T-helper 9 cell (primary cell): ENCODE data around the gene PCGF5.
"Not testable (repeated sequence)": the region's sequence is repeated elsewhere in the genome, so short reads cannot be mapped to it uniquely, and the experiment has no call there.

Source experiments
- DNase-seq: peaks from one replicate; pipeline ENCODE4 v3.0.0-alpha.2; 2020

Gene PCGF5

GRCh38 chr10:91287912-91288311, 67.4 kb downstream of the PCGF5 start:
- no peak for DNase-seq

DNA sequence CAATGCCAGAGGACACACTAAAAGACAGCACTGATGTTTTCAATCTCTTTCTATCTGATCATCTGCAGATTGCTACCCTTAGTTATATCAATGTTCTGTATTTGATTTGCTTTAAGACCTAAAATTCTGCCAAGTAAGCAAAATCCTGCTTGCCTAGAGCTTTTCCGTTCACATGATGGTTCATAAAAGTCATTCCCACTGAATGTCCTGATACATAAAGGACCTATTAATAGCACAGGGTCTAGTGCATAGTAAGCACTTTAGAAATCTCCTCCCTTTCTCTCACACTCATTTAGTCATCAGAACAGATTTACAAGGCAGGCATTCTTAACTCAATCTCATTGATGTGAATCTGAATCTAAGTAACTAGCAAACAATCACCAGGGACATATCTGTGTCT, 68.8 kb downstream of the PCGF5 start:
- no peak for DNase-seq

DNA sequence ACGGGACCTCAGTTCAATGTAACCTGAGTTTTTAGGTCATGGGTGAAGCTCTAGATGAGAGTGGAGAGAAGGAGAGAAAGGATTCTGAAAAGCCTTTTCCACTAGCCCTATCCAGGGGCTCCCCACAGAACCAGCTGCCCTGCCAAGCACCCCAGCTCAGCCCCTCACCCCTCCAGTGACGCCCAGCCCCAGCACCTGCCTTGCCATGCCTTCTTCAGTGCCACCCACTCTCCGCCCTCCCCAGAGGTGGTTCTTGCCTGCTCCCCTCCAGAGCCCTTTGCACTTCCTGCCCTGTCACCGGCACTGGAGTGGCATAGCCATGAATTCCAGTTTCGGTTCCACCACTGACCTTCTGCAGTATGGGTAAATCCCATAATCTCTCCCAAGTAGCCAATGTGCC, 70.1 kb downstream of the PCGF5 start:
- DNase-seq: no peak

- DNase-seq: no peak
These were observed 73.9 kb downstream of the PCGF5 start for GRCh38 chr10:91294134-91294906.

DNA sequence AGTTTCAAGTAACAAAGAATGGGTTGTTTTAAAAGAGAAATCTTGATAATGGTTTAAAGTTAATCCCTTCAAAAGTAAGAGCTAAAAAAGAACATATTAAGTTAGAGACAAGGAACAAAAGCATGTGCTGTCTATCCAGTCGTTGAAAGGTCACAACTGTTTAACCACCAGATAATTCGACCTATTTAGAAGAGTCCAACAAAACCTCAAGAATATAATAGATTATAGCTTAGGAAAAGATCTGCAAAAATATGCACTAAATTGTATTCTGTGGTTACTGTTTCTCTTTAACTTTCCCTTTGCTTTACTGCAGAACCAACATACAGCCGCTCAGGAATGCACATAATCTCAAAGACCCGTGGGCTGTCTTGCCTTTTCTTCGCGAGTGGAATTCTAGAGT, 74.9 kb downstream of the PCGF5 start:
- DNase-seq: no peak

DNA sequence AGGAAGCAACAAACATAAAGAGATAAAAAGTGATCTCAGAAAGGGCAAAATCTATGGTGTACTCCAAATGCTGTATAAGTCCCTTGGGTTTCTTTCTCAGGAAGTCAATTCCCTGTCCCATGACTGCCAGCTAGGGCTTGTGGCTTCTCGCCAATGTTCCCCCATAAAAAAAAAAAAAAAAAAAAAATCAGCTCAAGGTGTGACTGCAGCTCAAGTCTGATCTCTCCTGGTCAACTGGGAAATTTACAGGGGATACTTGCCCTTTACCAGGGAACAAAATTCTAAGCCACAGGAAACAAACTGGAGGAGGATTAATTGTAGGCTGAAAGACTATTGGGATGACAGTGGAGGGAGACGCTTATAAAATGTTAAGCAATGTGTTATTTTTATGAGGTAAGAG, 76.0 kb downstream of the PCGF5 start:
- DNase-seq: no peak

GRCh38 chr10:91298224-91298871, 77.9 kb downstream of the PCGF5 start:
- DNase-seq: peak; percentile 69

GRCh38 chr10:91299999-91300575, 79.6 kb downstream of the PCGF5 start:
- DNase-seq: no peak

- DNase-seq: not testable (repeated sequence)
These were observed 82.5 kb downstream of the PCGF5 start for GRCh38 chr10:91302946-91303345.

DNA sequence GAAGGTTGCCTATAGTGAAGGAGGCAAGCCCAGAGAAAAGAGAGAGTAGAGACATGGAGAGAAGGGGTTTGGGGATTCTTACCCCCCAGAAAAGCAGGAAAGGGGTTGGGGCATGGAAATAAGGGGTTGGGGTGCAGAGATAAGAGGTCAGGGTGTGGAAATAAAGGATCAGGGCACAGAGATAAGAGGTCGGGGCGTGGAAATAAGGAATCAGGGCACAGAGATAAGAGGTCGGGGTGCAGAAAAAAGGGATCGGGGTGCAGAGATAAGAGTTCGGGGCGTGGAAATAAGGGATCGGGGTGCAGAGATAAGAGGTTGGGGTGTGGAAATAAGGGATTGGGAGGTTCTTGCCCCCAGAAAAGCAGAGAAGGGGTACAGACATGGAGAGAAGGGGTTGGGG, 85.5 kb downstream of the PCGF5 start:
- DNase-seq: not testable (repeated sequence)

DNA sequence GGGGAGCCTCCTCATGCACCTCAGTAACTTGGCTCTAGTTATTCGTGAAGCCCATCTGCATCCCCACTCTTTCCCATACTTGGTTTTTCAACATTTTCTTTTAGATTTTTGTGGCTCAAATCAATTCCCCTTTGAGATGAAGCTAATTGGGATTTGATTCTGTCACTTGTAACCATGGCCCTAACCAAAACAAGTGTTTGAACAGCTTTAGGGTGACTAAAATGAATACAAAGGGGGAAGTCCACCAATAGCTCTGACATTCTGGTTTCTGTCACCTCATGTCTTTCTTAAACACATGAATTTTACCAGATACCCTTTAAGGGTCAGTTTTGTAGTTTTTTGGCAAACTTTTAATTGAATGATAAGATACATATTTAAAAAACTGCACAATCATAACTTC, 87.0 kb downstream of the PCGF5 start:
- DNase-seq: no peak

DNA sequence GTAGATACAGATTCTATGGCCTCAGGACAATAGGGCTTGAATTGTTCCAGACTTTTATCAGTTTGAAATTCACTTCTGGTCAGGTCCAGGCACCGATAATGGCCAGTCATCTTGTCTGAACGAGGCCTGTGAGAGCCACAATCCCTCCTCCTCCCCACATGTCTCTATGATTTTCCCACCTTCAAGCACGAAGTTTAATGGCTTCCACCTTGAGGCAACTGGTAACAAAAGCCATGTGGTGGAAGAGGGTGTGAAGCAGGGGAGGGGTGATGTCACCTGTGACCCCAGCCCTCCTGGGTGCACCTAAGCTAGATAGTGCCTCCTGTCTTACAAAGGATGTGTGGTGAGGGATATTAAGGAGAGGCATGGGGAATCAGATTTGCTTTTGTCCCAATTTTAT, 89.2 kb downstream of the PCGF5 start:
- no peak for DNase-seq

GRCh38 chr10:91311601-91312381, 91.3 kb downstream of the PCGF5 start:
- no peak for DNase-seq

- no peak for DNase-seq
These were observed 91.9 kb downstream of the PCGF5 start for GRCh38 chr10:91312382-91312733.

DNA sequence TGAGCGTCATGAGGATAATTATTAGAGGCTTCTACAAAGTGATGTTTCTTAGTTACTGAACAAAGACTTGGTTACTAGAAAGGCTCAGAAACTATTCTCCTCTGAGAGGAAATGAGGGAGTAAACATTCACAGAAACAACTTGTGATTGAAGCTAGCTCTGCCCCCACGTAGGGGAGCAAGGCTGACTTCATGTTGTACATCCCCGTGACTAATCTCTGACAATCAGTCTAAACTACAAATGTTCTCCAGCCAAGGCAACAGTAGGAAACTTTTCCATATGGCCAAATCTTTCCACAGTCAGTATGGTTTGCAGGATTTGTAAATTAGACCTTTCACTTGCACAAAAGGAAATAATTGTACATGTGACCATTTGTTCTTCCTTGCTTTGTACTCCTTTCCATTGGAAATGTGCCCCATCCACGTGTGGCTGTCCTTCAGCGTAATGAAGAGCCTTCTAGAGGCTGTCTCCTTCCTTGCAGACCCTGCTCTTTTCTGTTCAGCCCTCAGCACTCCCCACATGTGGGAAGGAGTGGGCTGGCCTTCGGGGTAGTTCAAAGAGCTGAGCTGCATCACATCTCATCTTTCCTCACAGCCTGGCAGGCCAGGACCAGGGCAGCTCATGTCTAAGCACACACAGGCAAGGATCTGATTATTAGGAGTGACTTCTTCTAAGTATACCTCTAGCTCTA, 93.5 kb downstream of the PCGF5 start:
- DNase-seq: no peak

DNA sequence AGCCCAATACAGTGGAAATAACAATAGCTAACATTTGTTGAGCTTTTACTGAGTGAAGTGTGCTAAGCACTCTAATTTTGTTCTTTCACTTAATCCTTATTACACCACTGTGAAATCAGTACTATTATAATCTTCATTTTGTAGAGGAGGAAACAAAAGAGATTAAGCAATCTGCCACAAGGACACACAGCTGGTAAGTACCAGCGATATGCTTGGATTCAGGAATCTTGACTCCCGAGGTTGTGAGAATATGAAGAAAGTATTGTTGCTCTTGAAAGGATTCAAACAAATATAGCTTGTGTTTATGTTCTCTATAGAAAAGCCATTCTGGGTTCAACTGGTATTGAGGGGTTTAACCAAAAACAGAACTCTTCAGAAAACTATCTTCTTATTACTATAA, 96.0 kb downstream of the PCGF5 start:
- DNase-seq: no peak

GRCh38 chr10:91317541-91317940, 97.1 kb downstream of the PCGF5 start:
- DNase-seq: no peak

GRCh38 chr10:91319336-91319735, 98.9 kb downstream of the PCGF5 start:
- DNase-seq: no peak

GRCh38 chr10:91323293-91323905, 102.9 kb downstream of the PCGF5 start:
- not testable (repeated sequence) for DNase-seq

- no peak for DNase-seq
These were observed 108.0 kb downstream of the PCGF5 start for GRCh38 chr10:91328320-91328984.
